Astrocyte of the cerebellum (primary cell): ENCODE data around the gene RGS16.
A peak's percentile ranks its signal among the peaks of the same experiment; 100 is the strongest.

Source experiments
- DNase-seq: peaks from one replicate; pipeline ENCODE4 v3.0.0-alpha.2; 2011; ENCODE audit warnings: low read depth
- H3K4me3 ChIP-seq: 2 replicates; pipeline ENCODE4 v1.5.1; 2011; ENCODE audit warnings: mild to moderate bottlenecking, low read depth, low read length, moderate library complexity
- in situ Hi-C: cut with HindIII; loops from 2 replicates; pipeline ENCODE4 v1.10.0; 2017; ENCODE audit warnings: low sequenced_read_pairs
- TF ChIP-seq, protein P1 (sequence below): IDR thresholded peaks from 2 replicates; pipeline ENCODE4 v1.5.1; 2012; ENCODE audit warnings: low read length, low read depth, moderate library complexity, mild to moderate bottlenecking; ENCODE audit errors: missing control alignments

RGS16 gene

DNA sequence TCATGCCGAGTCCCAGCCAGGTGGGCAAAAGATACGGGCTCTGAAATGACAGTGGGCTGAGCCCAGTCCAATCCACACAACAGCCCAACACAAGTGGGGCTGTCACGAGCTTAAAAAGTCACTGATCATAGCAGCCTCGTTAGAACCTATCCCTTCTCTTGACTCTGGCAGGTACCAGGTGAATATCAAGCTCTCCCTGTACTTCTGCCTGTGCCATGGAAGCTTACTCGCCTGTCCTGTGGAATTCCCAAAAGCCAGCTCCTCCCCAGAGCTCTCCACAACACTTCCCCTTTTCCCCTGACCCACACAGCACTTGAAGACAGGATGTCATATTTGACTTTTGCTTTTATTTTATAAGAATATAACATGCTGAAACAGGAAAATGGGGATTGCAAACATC is 5.9 kb downstream of the RGS16 start:
- in situ Hi-C loops: loop anchor here (5.0 kb wide), 1 partner anchor 189 kb away; the partner anchor contains the start of gene NPL
- no peak for DNase-seq
- TF ChIP-seq, protein P1, sequence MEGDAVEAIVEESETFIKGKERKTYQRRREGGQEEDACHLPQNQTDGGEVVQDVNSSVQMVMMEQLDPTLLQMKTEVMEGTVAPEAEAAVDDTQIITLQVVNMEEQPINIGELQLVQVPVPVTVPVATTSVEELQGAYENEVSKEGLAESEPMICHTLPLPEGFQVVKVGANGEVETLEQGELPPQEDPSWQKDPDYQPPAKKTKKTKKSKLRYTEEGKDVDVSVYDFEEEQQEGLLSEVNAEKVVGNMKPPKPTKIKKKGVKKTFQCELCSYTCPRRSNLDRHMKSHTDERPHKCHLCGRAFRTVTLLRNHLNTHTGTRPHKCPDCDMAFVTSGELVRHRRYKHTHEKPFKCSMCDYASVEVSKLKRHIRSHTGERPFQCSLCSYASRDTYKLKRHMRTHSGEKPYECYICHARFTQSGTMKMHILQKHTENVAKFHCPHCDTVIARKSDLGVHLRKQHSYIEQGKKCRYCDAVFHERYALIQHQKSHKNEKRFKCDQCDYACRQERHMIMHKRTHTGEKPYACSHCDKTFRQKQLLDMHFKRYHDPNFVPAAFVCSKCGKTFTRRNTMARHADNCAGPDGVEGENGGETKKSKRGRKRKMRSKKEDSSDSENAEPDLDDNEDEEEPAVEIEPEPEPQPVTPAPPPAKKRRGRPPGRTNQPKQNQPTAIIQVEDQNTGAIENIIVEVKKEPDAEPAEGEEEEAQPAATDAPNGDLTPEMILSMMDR: no peak
- H3K4me3 ChIP-seq: no peak overlapping the region

DNA sequence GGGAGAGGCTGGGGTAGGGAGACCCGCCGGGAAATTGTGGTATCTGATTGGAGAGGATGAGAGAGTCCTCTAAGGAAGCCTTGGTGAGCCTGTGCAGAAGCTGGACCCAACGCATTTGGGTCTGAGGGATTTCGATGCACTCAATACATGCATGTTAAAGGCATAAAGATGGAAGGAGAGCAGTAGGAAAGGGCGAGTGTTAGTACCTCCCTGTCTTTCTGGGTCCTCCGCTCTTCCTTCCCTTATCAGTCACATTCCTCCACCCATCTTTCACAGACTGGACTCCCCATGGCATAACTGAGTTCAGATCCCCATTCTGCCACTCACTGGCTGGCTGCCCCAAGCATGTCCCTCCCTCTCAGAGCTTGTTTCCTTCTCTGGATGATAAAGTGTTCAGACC is 7.3 kb downstream of the RGS16 start:
- H3K4me3 ChIP-seq: no peak overlapping the region
- DNase-seq: no peak
- in situ Hi-C loops: loop anchor here (5.0 kb wide), 1 partner anchor 190 kb away; the partner anchor contains the start of gene NPL
- TF ChIP-seq, protein P1: no peak

DNA sequence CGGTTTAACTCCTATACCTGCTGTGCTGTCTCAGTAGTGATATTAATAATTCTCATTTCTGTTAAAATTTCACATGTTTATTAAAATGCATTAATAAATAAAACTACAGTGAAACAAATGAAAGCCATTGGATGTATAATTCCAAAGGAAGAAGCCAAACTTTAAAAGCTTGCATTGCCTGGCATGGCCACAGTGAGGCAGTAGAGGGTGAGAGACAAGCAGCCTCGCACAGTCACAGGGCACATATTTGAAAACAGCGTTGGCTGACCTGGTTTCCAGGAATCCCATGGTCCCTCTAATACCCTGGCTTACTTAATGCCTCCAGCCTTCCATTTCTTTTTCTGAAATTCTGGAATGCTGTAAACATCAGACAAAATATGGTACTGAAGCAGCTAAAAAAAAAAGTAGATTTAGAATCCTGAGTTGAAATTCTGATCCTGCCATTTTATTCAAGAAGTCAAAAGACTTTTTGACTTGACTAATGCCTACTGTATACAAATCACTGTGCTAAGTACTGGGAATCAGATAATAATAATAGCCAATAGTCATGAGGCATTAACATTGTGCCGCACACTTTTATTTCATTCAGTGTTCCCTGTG is 8.4 kb downstream of the RGS16 start:
- in situ Hi-C loops: loop anchor here (5.0 kb wide), 1 partner anchor 192 kb away; the partner anchor contains the start of gene NPL
- H3K4me3 ChIP-seq: no peak overlapping the region
- no peak for DNase-seq
- TF ChIP-seq, protein P1: peak; percentile 95

DNA sequence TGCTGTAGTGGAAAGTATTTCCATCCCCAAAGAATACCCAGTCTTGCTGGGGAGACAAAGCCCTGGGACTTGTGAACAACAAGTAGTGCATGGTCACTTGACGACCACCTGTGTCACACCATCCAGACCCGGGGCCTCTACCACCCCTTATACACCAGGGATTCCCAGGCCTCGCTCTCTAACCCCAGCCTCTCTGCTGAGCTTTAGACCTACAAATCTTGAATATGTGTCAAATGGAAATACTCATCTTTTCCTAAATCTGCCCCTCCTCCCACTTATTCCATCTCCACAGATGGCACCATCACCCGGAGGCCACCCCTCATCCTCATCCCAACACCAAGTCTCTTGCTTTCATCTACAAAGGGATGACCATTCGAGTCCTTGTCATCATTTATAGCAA is 14.3 kb downstream of the RGS16 start:
- TF ChIP-seq, protein P1: no peak
- in situ Hi-C loops: no loop called here
- DNase-seq: no peak
- H3K4me3 ChIP-seq: no peak overlapping the region

DNA sequence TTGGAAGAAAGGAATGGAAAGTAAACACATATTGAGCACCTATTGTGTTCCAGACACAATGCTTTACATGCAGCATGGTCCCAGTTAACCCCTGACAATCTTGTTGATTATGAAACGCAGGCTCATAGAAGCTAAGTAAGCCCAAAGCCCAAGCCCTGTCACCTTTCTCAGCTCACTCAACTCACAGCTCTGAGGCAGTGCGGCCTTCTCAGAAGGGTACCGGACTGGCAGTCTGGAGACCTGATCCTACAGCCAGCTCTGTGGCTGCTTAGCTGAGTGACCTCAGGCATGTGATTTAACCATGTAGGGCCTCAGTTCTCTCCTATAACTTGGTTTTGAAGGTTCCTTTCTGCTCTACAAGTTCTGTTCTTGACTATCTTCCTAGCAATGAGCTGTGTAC is 14.7 kb downstream of the RGS16 start:
- in situ Hi-C loops: no loop called here
- DNase-seq: no peak
- peak overlapping the region; percentile 71 for H3K4me3 ChIP-seq
- TF ChIP-seq, protein P1: no peak

DNA sequence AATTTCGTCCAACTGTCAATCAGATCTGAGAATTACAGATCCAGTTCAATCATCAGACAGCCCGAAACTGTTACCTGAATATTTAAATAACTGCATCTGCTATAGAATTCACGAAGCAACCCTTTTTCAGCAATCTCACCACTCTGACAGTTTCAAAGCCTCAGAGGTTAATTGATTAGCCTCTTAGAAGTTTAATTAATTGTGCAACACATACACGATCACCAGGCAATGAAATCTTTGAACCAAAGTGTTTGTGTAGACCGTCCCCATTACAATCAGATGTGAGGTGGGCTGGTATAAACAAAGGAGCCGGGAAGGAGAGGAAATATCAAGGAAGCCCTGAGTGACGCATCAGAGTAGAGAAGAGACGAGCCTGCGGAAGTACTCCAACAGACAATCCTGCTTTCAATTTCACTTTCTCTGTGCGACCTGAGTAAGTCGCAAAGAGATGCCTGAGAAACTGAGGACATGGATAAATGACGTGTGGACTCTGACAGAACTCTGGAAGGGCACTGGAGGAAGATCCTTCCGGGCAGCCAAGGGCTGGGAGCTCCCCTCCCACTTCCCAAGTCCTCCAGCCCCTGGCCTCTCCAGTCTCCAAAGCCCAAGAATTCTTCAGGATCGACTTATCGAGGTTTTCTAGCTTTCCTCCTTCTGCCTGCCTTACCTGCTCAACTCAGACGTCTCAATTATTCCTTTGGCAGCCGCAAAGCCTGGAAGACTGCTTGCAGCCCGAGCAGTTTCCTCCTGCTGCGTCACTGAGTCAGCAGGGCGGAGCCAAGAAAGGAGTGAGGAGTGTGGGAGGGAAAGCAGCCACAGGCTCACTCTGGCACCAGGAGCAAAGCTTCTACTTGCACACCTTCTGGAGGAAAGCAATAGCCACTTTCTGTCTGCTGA is 15.4 kb downstream of the RGS16 start, which contains the start of gene RNASEL:
TSS of gene RNASEL (minus strand) at position 757 of the 897 bp plus-strand sequence. CDS start 2,450 bp downstream, outside the sequence.
- peak within 1 kb of the TSS; percentile 71 for H3K4me3 ChIP-seq
- DNase-seq: no peak
- in situ Hi-C loops: no loop called here
- TF ChIP-seq, protein P1: no peak
